Measurements from ENCODE around the gene ARHGAP6. TPM values are rescaled to one million over a fixed set of nuclear protein-coding genes. Genes with fewer than 3 reads are reported as not detected.

Gene ARHGAP6
- total and polyA plus RNA-seq, 2 experiments from 2014 or later, result 0.26 to 0.59 TPM

GRCh38 chrX:11423949-11424348 lies 241.8 kb downstream of the ARHGAP6 start:
- TF ChIP-seq CTCF (conservative IDR thresholded peaks at IDR 0.05; ENCODE audit: low read depth in 2 of 2) (no peak), EZH2 (IDR thresholded peaks at IDR 0.05; ENCODE audit: low read depth, unreplicated experiment) (no peak), NANOG (IDR thresholded peaks at IDR 0.05; ENCODE audit: borderline replicate concordance) (no peak), CREB1 (CRISPR knock-in tag; IDR thresholded peaks at IDR 0.05; ENCODE audit: low read depth) (no peak), STAT1 (IDR thresholded peaks at IDR 0.05; ENCODE audit: unreplicated experiment) (no peak), ZNF331 (CRISPR knock-in tag; IDR thresholded peaks at IDR 0.05; ENCODE audit: low read depth) (no peak), ZNF462 (CRISPR knock-in tag; IDR thresholded peaks at IDR 0.05) (no peak), ZNF114 (CRISPR knock-in tag; IDR thresholded peaks at IDR 0.05) (no peak), REST (IDR thresholded peaks at IDR 0.05; ENCODE audit: unreplicated experiment) (no peak), JUNB (IDR thresholded peaks at IDR 0.05; ENCODE audit: unreplicated experiment) (no peak), EZH2phosphoT487 (IDR thresholded peaks at IDR 0.05; ENCODE audit: unreplicated experiment) (no peak), POLR2AphosphoS5 (IDR thresholded peaks at IDR 0.05; ENCODE audit: low read depth) (no peak), ETS1 (IDR thresholded peaks at IDR 0.05) (no peak)
- H3K4me2 ChIP-seq, result no peak overlapping the region
- no peaks in the 10 kb centered on the region for H3K9me3 Mint-ChIP-seq
- H3K4me1 ChIP-seq (ENCODE audit: insufficient read depth), result no peaks in the 10 kb centered on the region
- no peak overlapping the region for H2AFZ ChIP-seq
- H3K27ac ChIP-seq (ENCODE audit: low read depth), result no peak overlapping the region
- H3K27me3 ChIP-seq (ENCODE audit: insufficient read depth), result peaks cover 29% of the 10 kb centered on the region
- H3F3A ChIP-seq (replicated peaks; ENCODE audit: low read depth), result no peaks in the 10 kb centered on the region
- H3K4me3 Mint-ChIP-seq, result no peak overlapping the region
- no peaks in the 10 kb centered on the region for H3K9me2 ChIP-seq (ENCODE audit: insufficient read depth)
- DNase-seq (ENCODE audit: low spot score), result no peak
- H3K27ac Mint-ChIP-seq, result no peak overlapping the region
- no peaks in the 10 kb centered on the region for H3K36me3 ChIP-seq (ENCODE audit: insufficient read depth)
- H3K4me3 ChIP-seq, result no peak overlapping the region
- no peaks in the 10 kb centered on the region for H4K20me1 ChIP-seq (replicated peaks; ENCODE audit: insufficient read depth)
- H3K27me3 Mint-ChIP-seq (ENCODE audit: insufficient read depth, low read depth, poor library complexity), result peaks cover 5% of the 10 kb centered on the region
- H3K36me3 Mint-ChIP-seq (ENCODE audit: low read depth), result no peaks in the 10 kb centered on the region
- ATAC-seq, result no peak
- no peaks in the 10 kb centered on the region for H3K79me2 ChIP-seq (replicated peaks; ENCODE audit: insufficient read depth)
- H3K4me1 Mint-ChIP-seq, result peaks cover 6% of the 10 kb centered on the region; the same call in 2 of the 3 replicates
